HG03342 (cell line): Measurements from ENCODE around the gene GJC3.
"Not testable (repeated sequence)": the region's sequence is repeated elsewhere in the genome, so short reads cannot be mapped to it uniquely, and the experiment has no call there.

ENCODE experiments used
- ATAC-seq: cut with Tn5 transposase; IDR thresholded peaks from one replicate; pipeline ENCODE4 v1.9.1; 2021; ENCODE audit warnings: mild to moderate bottlenecking, moderate library complexity; ENCODE audit not compliant: unreplicated experiment

GJC3 gene

GRCh38 chr7:99935009-99935408 is 5.6 kb upstream of the GJC3 start:
- not testable (repeated sequence) for ATAC-seq

- no peak for ATAC-seq
Observed at GRCh38 chr7:99930376-99930775, 956 bp upstream of the GJC3 start.

GRCh38 chr7:99929730-99930053 is 272 bp upstream of the GJC3 start:
- ATAC-seq = no peak

- no peak for ATAC-seq
Observed at GRCh38 chr7:99928188-99928587, 1.2 kb downstream of the GJC3 start.

- ATAC-seq = no peak
Observed at GRCh38 chr7:99927536-99927935, 1.9 kb downstream of the GJC3 start.

- no peak for ATAC-seq
Observed at GRCh38 chr7:99926321-99926720, 3.1 kb downstream of the GJC3 start.

GRCh38 chr7:99923200-99923599 is 6.2 kb downstream of the GJC3 start:
- no peak for ATAC-seq

- ATAC-seq = no peak
Observed at GRCh38 chr7:99920149-99920548, 9.3 kb downstream of the GJC3 start.

GRCh38 chr7:99919814-99920112 is 9.7 kb downstream of the GJC3 start:
- ATAC-seq = no peak

- peak; percentile 95 for ATAC-seq
Observed at GRCh38 chr7:99918959-99919813, 10.2 kb downstream of the GJC3 start, which contains the start of gene TRIM4. TSS of gene TRIM4 (minus strand) at chr7:99919530. CDS start at chr7:99919401, 129 bp downstream.

GRCh38 chr7:99910976-99911375 is 18.4 kb downstream of the GJC3 start:
- no peak for ATAC-seq

GRCh38 chr7:99901581-99901980 is 27.8 kb downstream of the GJC3 start:
- no peak for ATAC-seq

- no peak for ATAC-seq
Observed at GRCh38 chr7:99899830-99900519, 29.4 kb downstream of the GJC3 start.

- no peak for ATAC-seq
Observed at GRCh38 chr7:99898836-99899235, 30.6 kb downstream of the GJC3 start.

GRCh38 chr7:99898023-99898357 is 31.4 kb downstream of the GJC3 start:
- no peak for ATAC-seq

- ATAC-seq = no peak
Observed at GRCh38 chr7:99897322-99898022, 31.9 kb downstream of the GJC3 start.

GRCh38 chr7:99894738-99895137 is 34.7 kb downstream of the GJC3 start:
- no peak for ATAC-seq

- ATAC-seq = no peak
Observed at GRCh38 chr7:99893280-99893679, 36.1 kb downstream of the GJC3 start.

GRCh38 chr7:99890348-99890747 is 39.1 kb downstream of the GJC3 start:
- ATAC-seq = not testable (repeated sequence)

- not testable (repeated sequence) for ATAC-seq
Observed at GRCh38 chr7:99888366-99888765, 41.1 kb downstream of the GJC3 start.

GRCh38 chr7:99881370-99881769 is 48.0 kb downstream of the GJC3 start:
- no peak for ATAC-seq

GRCh38 chr7:99876933-99877332 is 52.5 kb downstream of the GJC3 start, which contains the start of gene OR2AE1:
TSS of gene OR2AE1 (minus strand) at chr7:99877033. CDS start at chr7:99877033, 0 bp downstream.
- ATAC-seq = no peak
